Osteocyte (in vitro differentiated cells): ENCODE measurements around the gene ST6GALNAC5. TPM values are rescaled to one million over a fixed set of nuclear protein-coding genes. Genes with fewer than 3 reads are reported as not detected.

Experiments
- DNase-seq: peaks from one replicate; pipeline ENCODE4 v3.0.0; 2021; ENCODE audit warnings: mixed read lengths; ENCODE audit not compliant: unreplicated experiment; ENCODE audit errors: extremely low spot score
- H3K27ac Mint-ChIP-seq: one replicate; pipeline ENCODE4 v1.8.0; 2021; ENCODE audit warnings: mild to moderate bottlenecking, mixed read lengths; ENCODE audit not compliant: unreplicated experiment
- H3K27me3 Mint-ChIP-seq: one replicate; pipeline ENCODE4 v1.8.0; 2021; ENCODE audit warnings: mixed read lengths; ENCODE audit not compliant: unreplicated experiment
- H3K36me3 Mint-ChIP-seq: one replicate; pipeline ENCODE4 v1.8.0; 2021; ENCODE audit warnings: mixed read lengths; ENCODE audit not compliant: unreplicated experiment
- H3K4me1 Mint-ChIP-seq: one replicate; pipeline ENCODE4 v1.8.0; 2021; ENCODE audit warnings: mixed read lengths; ENCODE audit not compliant: unreplicated experiment
- H3K4me3 Mint-ChIP-seq: one replicate; pipeline ENCODE4 v1.8.0; 2021; ENCODE audit warnings: mild to moderate bottlenecking, moderate library complexity, mixed read lengths; ENCODE audit not compliant: unreplicated experiment
- H3K9me3 Mint-ChIP-seq: one replicate; pipeline ENCODE4 v1.8.0; 2021; ENCODE audit warnings: mixed read lengths; ENCODE audit not compliant: unreplicated experiment
- total RNA-seq: library from RNA; stranded (reverse); gene quantifications from 2 replicates; pipeline ENCODE4 v1.2.1, GENCODE V29; 2021
- TF ChIP-seq, protein P1 (sequence below): fragments of 200-600 bp; sonication (generic); IDR thresholded peaks from 2 replicates; pipeline ENCODE4 v1.5.0; 2021; ENCODE audit warnings: antibody characterized with exemption, mild to moderate bottlenecking, moderate library complexity

ST6GALNAC5 gene
- total RNA-seq, 1 donor from 2014 or later, result 3.7 TPM

DNA sequence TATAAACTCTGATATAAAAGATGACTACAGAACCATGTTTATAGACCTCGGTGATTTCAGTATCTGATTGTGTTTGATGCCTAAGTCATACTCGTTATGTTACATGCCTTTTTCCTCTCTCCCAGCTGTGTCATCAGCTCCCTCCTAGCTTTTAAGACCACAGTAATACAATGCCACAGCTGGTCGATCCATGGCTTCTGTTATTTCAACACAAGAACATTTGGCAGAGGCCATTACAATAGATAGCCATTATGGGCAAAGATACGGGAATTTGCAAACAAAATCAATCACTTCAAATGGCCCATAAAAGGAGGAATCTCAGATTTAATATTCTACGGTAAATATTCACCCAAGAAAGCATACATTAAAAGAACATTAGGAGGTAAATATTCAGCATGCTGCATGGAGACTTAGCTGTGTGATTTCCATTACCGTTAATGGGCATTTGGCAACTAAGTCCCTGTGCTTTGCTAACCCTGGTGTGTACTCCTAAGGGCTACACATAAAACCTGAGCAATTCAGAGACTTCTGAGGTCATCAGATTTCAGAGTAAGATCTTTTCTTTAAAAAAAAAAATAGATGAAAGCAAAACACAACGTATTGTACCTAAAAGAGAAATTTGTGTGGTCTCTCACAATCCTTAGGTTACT lies 198.5 kb downstream of the ST6GALNAC5 start:
- TF ChIP-seq, protein P1, sequence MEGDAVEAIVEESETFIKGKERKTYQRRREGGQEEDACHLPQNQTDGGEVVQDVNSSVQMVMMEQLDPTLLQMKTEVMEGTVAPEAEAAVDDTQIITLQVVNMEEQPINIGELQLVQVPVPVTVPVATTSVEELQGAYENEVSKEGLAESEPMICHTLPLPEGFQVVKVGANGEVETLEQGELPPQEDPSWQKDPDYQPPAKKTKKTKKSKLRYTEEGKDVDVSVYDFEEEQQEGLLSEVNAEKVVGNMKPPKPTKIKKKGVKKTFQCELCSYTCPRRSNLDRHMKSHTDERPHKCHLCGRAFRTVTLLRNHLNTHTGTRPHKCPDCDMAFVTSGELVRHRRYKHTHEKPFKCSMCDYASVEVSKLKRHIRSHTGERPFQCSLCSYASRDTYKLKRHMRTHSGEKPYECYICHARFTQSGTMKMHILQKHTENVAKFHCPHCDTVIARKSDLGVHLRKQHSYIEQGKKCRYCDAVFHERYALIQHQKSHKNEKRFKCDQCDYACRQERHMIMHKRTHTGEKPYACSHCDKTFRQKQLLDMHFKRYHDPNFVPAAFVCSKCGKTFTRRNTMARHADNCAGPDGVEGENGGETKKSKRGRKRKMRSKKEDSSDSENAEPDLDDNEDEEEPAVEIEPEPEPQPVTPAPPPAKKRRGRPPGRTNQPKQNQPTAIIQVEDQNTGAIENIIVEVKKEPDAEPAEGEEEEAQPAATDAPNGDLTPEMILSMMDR, result no peak
- no peaks in the 10 kb centered on the region for H3K36me3 Mint-ChIP-seq
- DNase-seq, result no peak
- H3K4me3 Mint-ChIP-seq, result no peak overlapping the region
- no peaks in the 10 kb centered on the region for H3K4me1 Mint-ChIP-seq
- no peaks in the 10 kb centered on the region for H3K9me3 Mint-ChIP-seq
- H3K27ac Mint-ChIP-seq, result no peak overlapping the region
- H3K27me3 Mint-ChIP-seq, result no peaks in the 10 kb centered on the region

DNA sequence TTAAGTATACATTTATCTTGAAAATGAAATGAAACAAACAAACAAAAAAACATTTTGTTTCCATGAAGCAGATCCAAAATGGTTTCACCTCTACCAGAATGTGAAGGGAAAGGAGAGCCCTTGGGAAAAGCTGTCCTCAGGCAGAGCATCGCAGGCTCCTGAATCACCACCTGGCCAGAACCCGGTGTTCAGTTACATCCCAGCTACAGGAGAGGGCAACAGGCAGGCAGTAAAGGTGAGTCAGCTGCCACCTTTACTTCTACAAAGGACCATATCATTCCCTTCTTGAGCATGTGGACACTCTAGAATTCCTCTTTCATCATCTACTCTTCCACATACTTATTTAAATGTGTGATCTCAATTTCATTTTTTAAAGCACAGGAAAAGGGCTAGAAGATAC lies 200.7 kb downstream of the ST6GALNAC5 start:
- no peaks in the 10 kb centered on the region for H3K9me3 Mint-ChIP-seq
- H3K4me1 Mint-ChIP-seq, result no peaks in the 10 kb centered on the region
- H3K4me3 Mint-ChIP-seq, result no peak overlapping the region
- H3K27ac Mint-ChIP-seq, result no peak overlapping the region
- H3K36me3 Mint-ChIP-seq, result no peaks in the 10 kb centered on the region
- DNase-seq, result no peak
- H3K27me3 Mint-ChIP-seq, result no peaks in the 10 kb centered on the region
- TF ChIP-seq, protein P1, result no peak

DNA sequence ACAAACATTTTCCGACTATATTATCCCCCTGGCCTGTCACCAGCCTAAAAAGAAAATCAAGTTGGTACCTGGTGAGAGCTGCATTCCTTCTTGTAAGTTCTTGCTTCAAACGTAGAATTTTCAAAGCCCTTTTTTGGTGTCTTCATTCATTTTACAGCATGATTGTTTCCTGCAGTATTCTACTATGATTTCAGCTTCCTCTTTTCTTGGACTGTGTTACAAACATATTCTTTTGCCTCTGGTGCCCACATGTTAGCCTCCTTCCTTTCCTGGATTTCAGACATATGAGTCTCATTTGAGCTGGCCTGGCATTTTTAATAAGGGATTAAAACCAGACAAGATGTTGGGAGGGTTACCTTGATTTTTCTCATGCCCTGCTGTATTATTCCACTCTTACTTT lies 209.5 kb downstream of the ST6GALNAC5 start:
- no peak overlapping the region for H3K4me3 Mint-ChIP-seq
- H3K27ac Mint-ChIP-seq, result no peak overlapping the region
- no peak for DNase-seq
- no peaks in the 10 kb centered on the region for H3K36me3 Mint-ChIP-seq
- peaks cover 3% of the 10 kb centered on the region for H3K9me3 Mint-ChIP-seq
- TF ChIP-seq, protein P1, result no peak
- H3K27me3 Mint-ChIP-seq, result peaks cover 3% of the 10 kb centered on the region
- H3K4me1 Mint-ChIP-seq, result no peaks in the 10 kb centered on the region

DNA sequence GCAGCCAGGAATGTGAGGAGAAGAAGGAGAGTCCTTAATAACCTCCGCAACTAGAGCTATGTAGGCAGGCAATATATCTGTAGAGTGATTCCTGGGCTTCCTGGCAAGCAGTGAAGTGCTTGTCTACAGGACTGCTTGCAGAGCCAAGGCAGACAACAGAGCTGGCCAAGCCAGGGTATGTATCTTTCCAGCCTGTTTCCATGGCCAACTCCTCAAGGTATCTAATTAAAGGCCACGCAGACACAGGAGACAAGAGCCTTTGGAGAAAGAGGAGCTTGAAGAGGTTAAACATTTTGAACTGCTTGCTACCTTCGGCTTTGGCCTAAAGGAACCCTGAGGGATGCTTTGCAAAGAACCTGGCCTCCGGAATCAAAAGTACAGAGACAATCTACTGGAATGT lies 214.6 kb downstream of the ST6GALNAC5 start:
- Mint-ChIP-seq H3K4me3 (no peak overlapping the region), H3K4me1 (no peaks in the 10 kb centered on the region), H3K36me3 (peaks cover 1% of the 10 kb centered on the region), H3K27ac (no peak overlapping the region), H3K27me3 (no peaks in the 10 kb centered on the region), H3K9me3 (no peaks in the 10 kb centered on the region)
- TF ChIP-seq, protein P1, result no peak
- DNase-seq, result no peak

DNA sequence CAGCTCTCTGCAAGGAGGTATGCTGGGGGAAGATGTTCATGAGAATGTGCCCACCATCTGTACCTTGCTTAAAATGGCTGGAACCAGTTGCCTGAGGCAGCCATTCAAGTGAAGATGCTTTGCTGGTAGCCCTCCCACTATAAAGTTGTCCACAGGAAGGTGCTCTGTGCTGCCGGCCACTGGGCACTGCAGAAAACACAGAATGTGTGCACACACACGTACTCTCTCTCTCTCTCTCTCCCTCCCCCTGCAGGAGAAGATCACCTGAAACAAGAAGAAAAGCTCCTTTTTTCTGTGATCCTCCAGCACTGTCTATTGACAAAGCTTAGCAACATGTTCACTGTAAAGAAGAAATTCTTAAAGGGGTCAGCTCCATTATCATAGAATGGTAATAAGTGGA lies 217.2 kb downstream of the ST6GALNAC5 start:
- no peak for DNase-seq
- no peaks in the 10 kb centered on the region for H3K27me3 Mint-ChIP-seq
- H3K4me3 Mint-ChIP-seq, result no peak overlapping the region
- no peak overlapping the region for H3K27ac Mint-ChIP-seq
- H3K36me3 Mint-ChIP-seq, result peaks cover 1% of the 10 kb centered on the region
- TF ChIP-seq, protein P1, result no peak
- H3K9me3 Mint-ChIP-seq, result no peaks in the 10 kb centered on the region
- no peaks in the 10 kb centered on the region for H3K4me1 Mint-ChIP-seq
